ENCODE measurements around the gene TMA7B. TPM values are rescaled to one million over a fixed set of nuclear protein-coding genes. Genes with fewer than 3 reads are reported as not detected.

The TMA7B gene
- total and polyA plus RNA-seq, 2 donors (not counting 1 experiment from before 2014, with no cell fraction given) = 0.85 to 1.4 TPM

DNA sequence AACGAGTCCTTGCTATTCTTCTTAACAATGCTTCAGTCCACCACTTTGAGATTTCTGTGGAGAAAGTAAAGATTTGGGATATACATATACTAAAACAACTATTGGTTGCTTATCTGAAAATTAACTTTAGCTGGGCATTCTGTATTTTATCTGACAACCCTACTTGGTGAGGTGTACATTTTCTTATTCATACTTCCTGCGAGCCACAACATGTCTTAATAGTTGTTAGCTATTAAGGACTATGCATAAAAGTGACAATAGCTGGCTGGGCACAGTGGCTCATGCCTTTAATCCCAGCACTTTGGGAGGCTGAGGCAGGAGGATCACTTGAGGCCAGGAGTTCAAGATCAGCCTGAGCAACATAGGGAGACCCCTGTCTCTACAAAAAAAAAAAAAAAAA, 28.0 kb upstream of the TMA7B start:
- Histone ChIP-seq H4K20me1 (ENCODE audit: control insufficient read depth, insufficient read depth, low read length, poor library complexity, severe bottlenecking) (peaks cover 3% of the 10 kb centered on the region), H3K4me3 (ENCODE audit: control extremely low read depth in 1 of 5, extremely low read depth in 1 of 5, insufficient read depth in 1 of 5, low read depth in 2 of 5, low read length in 4 of 5) (no peak overlapping the region), H3K4me2 (replicated peaks; ENCODE audit: low read depth, low read length, poor library complexity, severe bottlenecking) (no peak overlapping the region), H3K9ac (ENCODE audit: low read length) (no peak overlapping the region), H3K79me2 (ENCODE audit: control insufficient read depth, insufficient read depth, low read length) (peaks cover 34% of the 10 kb centered on the region), H3K9me3 (ENCODE audit: control extremely low read depth in 1 of 3, control insufficient read depth in 2 of 3, insufficient read depth in 1 of 3, low read length in 2 of 3) (no peaks in the 10 kb centered on the region), H3K36me3 (replicated peaks in 1 of 2; ENCODE audit: control extremely low read depth in 1 of 2, control insufficient read depth in 1 of 2, extremely low read depth in 1 of 2, insufficient read depth in 2 of 2, low read length in 1 of 2) (peaks cover 1 to 3% of the 10 kb centered on the region in 2 experiments), H3K27ac (ENCODE audit: low read length in 2 of 2) (no peak overlapping the region), H3K4me1 (ENCODE audit: control insufficient read depth in 2 of 2, insufficient read depth in 2 of 2, low read length in 2 of 2) (peaks cover 59 to 71% of the 10 kb centered on the region in 2 donors), H2AFZ (ENCODE audit: insufficient read depth, low read depth, low read length, poor library complexity, severe bottlenecking) (no peak overlapping the region), H3K27me3 (replicated peaks in 1 of 4; ENCODE audit: control extremely low read depth in 1 of 4, control insufficient read depth in 3 of 4, insufficient read depth in 4 of 4, low read length in 3 of 4) (no peaks in the 10 kb centered on the region)
- intact Hi-C loops (cut with micrococcal nuclease) = loop anchor here (10.0 kb wide), 1 partner anchor 97 kb away; no protein-coding TSS in a partner anchor
- ChIA-PET CTCF (interaction anchor here (0.7 to 2.3 kb wide), 3 partner anchors 11 to 310 kb away, joined by 4 to 14 read pairs (median 5); no protein-coding TSS in a partner anchor), POLR2A (no interaction called here)
- peaks cover 47% of the 10 kb centered on the region for H3K4me1 Mint-ChIP-seq
- no peak overlapping the region for H3K27ac Mint-ChIP-seq
- no peaks in the 10 kb centered on the region for H3K27me3 Mint-ChIP-seq
- H3K4me3 Mint-ChIP-seq = no peak overlapping the region
- DNase-seq (no peak), ATAC-seq (ENCODE audit: low read depth) (no peak)
- TF ChIP-seq CTCF (IDR thresholded peaks at IDR 0.05) (no peak), EZH2 (IDR thresholded peaks at IDR 0.05; ENCODE audit: borderline replicate concordance, insufficient read depth, low read depth, low read length, poor library complexity, severe bottlenecking) (no peak)
- no CpG with 5 or more reads among the region's 2 CpGs for WGBS (ENCODE audit: insufficient coverage)
- H3K9me3 Mint-ChIP-seq (ENCODE audit: insufficient read depth) = no peaks in the 10 kb centered on the region

GRCh38 chr22:39932918-39933649, 27.1 kb upstream of the TMA7B start:
- peak overlapping the region; percentile 67 for H3K4me3 Mint-ChIP-seq
- TF ChIP-seq CTCF (IDR thresholded peaks at IDR 0.05) (peak; percentile 55), EZH2 (IDR thresholded peaks at IDR 0.05; ENCODE audit: borderline replicate concordance, insufficient read depth, low read depth, low read length, poor library complexity, severe bottlenecking) (no peak)
- peaks cover 68 to 77% of the 10 kb centered on the region in 2 donors for H3K4me1 ChIP-seq (ENCODE audit: control insufficient read depth in 2 of 2, insufficient read depth in 2 of 2, low read length in 2 of 2)
- ATAC-seq (ENCODE audit: low read depth) (no peak), DNase-seq (peak; percentile 43)
- intact Hi-C loops (cut with micrococcal nuclease) = loop anchor here (10.0 kb wide), 1 partner anchor 98 kb away; no protein-coding TSS in a partner anchor
- no peak overlapping the region for H3K4me3 ChIP-seq (ENCODE audit: control extremely low read depth in 1 of 5, extremely low read depth in 1 of 5, insufficient read depth in 1 of 5, low read depth in 2 of 5, low read length in 4 of 5)
- H3K79me2 ChIP-seq (ENCODE audit: control insufficient read depth, insufficient read depth, low read length) = peaks cover 28% of the 10 kb centered on the region
- peaks cover 56% of the 10 kb centered on the region for H3K4me1 Mint-ChIP-seq
- peak overlapping the region; percentile 58 for H3K4me2 ChIP-seq (replicated peaks; ENCODE audit: low read depth, low read length, poor library complexity, severe bottlenecking)
- no peak overlapping the region for H3K9ac ChIP-seq (ENCODE audit: low read length)
- POLR2A ChIA-PET = interaction anchor here (0.6 kb wide), 2 partner anchors 9 to 16 kb away, joined by 3 to 4 read pairs; no protein-coding TSS in a partner anchor
- H3K27me3 ChIP-seq (replicated peaks in 1 of 4; ENCODE audit: control extremely low read depth in 1 of 4, control insufficient read depth in 3 of 4, insufficient read depth in 4 of 4, low read length in 3 of 4) = no peaks in the 10 kb centered on the region
- 87% methylated on average over 6 of the region's 7 CpGs for WGBS (ENCODE audit: insufficient coverage)
- H3K36me3 ChIP-seq (replicated peaks in 1 of 2; ENCODE audit: control extremely low read depth in 1 of 2, control insufficient read depth in 1 of 2, extremely low read depth in 1 of 2, insufficient read depth in 2 of 2, low read length in 1 of 2) = no peaks in the 10 kb centered on the region
- H3K9me3 Mint-ChIP-seq (ENCODE audit: insufficient read depth) = no peaks in the 10 kb centered on the region
- peak overlapping the region; percentile 83 for H3K27ac Mint-ChIP-seq
- CTCF ChIA-PET = interaction anchor here (0.8 to 2.6 kb wide), 14 partner anchors 10 to 396 kb away, joined by 3 to 14 read pairs (median 3); no protein-coding TSS in a partner anchor
- peak overlapping the region in 1 of 2 donors; percentile 69 for H3K27ac ChIP-seq (ENCODE audit: low read length in 2 of 2)
- H3K9me3 ChIP-seq (ENCODE audit: control extremely low read depth in 1 of 3, control insufficient read depth in 2 of 3, insufficient read depth in 1 of 3, low read length in 2 of 3) = no peaks in the 10 kb centered on the region
- H2AFZ ChIP-seq (ENCODE audit: insufficient read depth, low read depth, low read length, poor library complexity, severe bottlenecking) = no peak overlapping the region
- no peaks in the 10 kb centered on the region for H3K27me3 Mint-ChIP-seq
- H4K20me1 ChIP-seq (ENCODE audit: control insufficient read depth, insufficient read depth, low read length, poor library complexity, severe bottlenecking) = peaks cover 3% of the 10 kb centered on the region

All from B cell (primary cell).